K562 (cell line): ENCODE data around the gene KNTC1. TPM values are rescaled to one million over a fixed set of nuclear protein-coding genes. Genes with fewer than 3 reads are reported as not detected.

Source experiments
- CCNT2 ChIP-seq: IDR thresholded peaks from 2 replicates; pipeline ENCODE4 v1.6.1; 2011; ENCODE audit warnings: borderline replicate concordance, low read depth, mild to moderate bottlenecking, moderate library complexity, mixed read lengths, low read length; ENCODE audit not compliant: insufficient read length; ENCODE audit errors: extremely low read depth
- CHD2 ChIP-seq: IDR thresholded peaks from 2 replicates; pipeline ENCODE4 v1.6.1; 2011; ENCODE audit warnings: low read depth, low read length
- FOXA1 ChIP-seq: fragments of 450-650 bp; IDR thresholded peaks from 2 replicates; pipeline ENCODE4 v1.6.1; 2016; ENCODE audit warnings: mild to moderate bottlenecking, borderline replicate concordance
- GTF2E2 ChIP-seq: fragments of 200-800 bp; sonication (Bioruptor generic); IDR thresholded peaks from 2 replicates; pipeline ENCODE4 v1.6.1; 2016; ENCODE audit warnings: missing genetic modification characterization, missing compliant biosample characterization
- JUN ChIP-seq, 2 experiments: sonication (generic) in 1 of 2; formaldehyde crosslinking in 1 of 2; IDR thresholded peaks; 2 replicates each; pipeline versions ENCODE4 v1.6.1 to v1.8.0; 2012 to 2022; ENCODE audit warnings: borderline replicate concordance in 2 of 2, mild to moderate bottlenecking in 2 of 2, improper control_type of control experiment in 1 of 2, low read depth in 1 of 2, low read length in 1 of 2, missing genetic modification reagents in 1 of 2
- MAZ ChIP-seq, 2 experiments: fragments of 450-650 bp in 1 of 2; sonication (generic) in 1 of 2; formaldehyde crosslinking; IDR thresholded peaks in 1 of 2; conservative IDR thresholded peaks in 1 of 2; 2 replicates each; pipeline versions ENCODE4 v1.4.0 to v1.5.0; 2020; ENCODE audit warnings: mild to moderate bottlenecking in 1 of 2, missing genetic modification reagents in 1 of 2
- NBN ChIP-seq: fragments of 450-650 bp; IDR thresholded peaks from 2 replicates; pipeline ENCODE4 v1.6.1; 2016; ENCODE audit warnings: low read depth, mild to moderate bottlenecking
- NR1H2 ChIP-seq: sonication (generic); formaldehyde crosslinking; IDR thresholded peaks from 2 replicates; pipeline ENCODE4 v1.4.0; 2020; ENCODE audit warnings: mild to moderate bottlenecking, missing genetic modification reagents
- NRF1 ChIP-seq, 2 experiments: fragments of 450-650 bp; IDR thresholded peaks in 1 of 2; conservative IDR thresholded peaks in 1 of 2; 2 replicates each; pipeline ENCODE4 v1.6.1; 2014; ENCODE audit warnings: mild to moderate bottlenecking in 2 of 2
- PML ChIP-seq: IDR thresholded peaks from 2 replicates; pipeline ENCODE4 v1.6.1; 2012; ENCODE audit warnings: low read length, inconsistent platforms
- SIN3A ChIP-seq, 2 experiments: fragments of 150-350 bp in 1 of 2; IDR thresholded peaks; 2 replicates each; pipeline ENCODE4 v1.6.1; 2011 to 2016; ENCODE audit warnings: borderline replicate concordance in 2 of 2, low read depth in 2 of 2, low read length in 2 of 2, mild to moderate bottlenecking in 2 of 2, moderate library complexity in 2 of 2; ENCODE audit not compliant: control insufficient read depth in 1 of 2
- polyA plus RNA-seq, 8 experiments: library from polyadenylated mRNA; depleted of rRNA in 4 of 8; stranded (reverse) in 5 of 8; unstranded in 3 of 8; fragments of >200 nt; fragmentation: Nextera tagmentation in 2 of 8; fragmentation: Illumina TruSeq in 1 of 8; extraction: Ambion mirVana in 2 of 8; extraction: Trizol in 1 of 8; gene quantifications; 2 replicates each; pipeline versions ENCODE4 v1.2.1 to v1.2.3, GENCODE V29; 2011 to 2014; ENCODE audit warnings: inconsistent platforms in 1 of 8, missing spikeins in 1 of 8
- total RNA-seq, 7 experiments: library from RNA; depleted of rRNA in 6 of 7; stranded (reverse); fragments of >200 nt in 6 of 7; fragmentation: Illumina TruSeq in 2 of 7; extraction: Trizol in 2 of 7; gene quantifications; 2 replicates each; pipeline versions ENCODE4 v1.2.1 to v1.2.3, GENCODE V29; 2011 to 2021; ENCODE audit warnings: low replicate concordance in 1 of 7
- TF ChIP-seq, protein P1 (sequence below): sonication (generic); formaldehyde crosslinking; IDR thresholded peaks from 2 replicates; pipeline ENCODE4 v1.8.1; 2023; ENCODE audit warnings: mild to moderate bottlenecking, missing genetic modification reagents, moderate library complexity
- TF ChIP-seq, protein P2 (sequence below): sonication (generic); formaldehyde crosslinking; IDR thresholded peaks from 2 replicates; pipeline ENCODE4 v1.8.0; 2022; ENCODE audit warnings: mild to moderate bottlenecking, missing genetic modification reagents
- TF ChIP-seq, protein P3 (sequence below): sonication (generic); formaldehyde crosslinking; IDR thresholded peaks from 2 replicates; pipeline ENCODE4 v1.8.1; 2023; ENCODE audit warnings: missing genetic modification reagents, mild to moderate bottlenecking, borderline replicate concordance
- TF ChIP-seq, protein P4 (sequence below): fragments of 250-450 bp; sonication (Bioruptor Pico); IDR thresholded peaks from 2 replicates; pipeline ENCODE4 v1.4.0; 2020; ENCODE audit warnings: mild to moderate bottlenecking, moderate library complexity

The KNTC1 gene
- total and polyA plus RNA-seq, 9 of the 15 experiments (the other 6 are each of a cell fraction or from before 2014, with no cell fraction given), result 38.9 to 135 (median 99.6) TPM

DNA sequence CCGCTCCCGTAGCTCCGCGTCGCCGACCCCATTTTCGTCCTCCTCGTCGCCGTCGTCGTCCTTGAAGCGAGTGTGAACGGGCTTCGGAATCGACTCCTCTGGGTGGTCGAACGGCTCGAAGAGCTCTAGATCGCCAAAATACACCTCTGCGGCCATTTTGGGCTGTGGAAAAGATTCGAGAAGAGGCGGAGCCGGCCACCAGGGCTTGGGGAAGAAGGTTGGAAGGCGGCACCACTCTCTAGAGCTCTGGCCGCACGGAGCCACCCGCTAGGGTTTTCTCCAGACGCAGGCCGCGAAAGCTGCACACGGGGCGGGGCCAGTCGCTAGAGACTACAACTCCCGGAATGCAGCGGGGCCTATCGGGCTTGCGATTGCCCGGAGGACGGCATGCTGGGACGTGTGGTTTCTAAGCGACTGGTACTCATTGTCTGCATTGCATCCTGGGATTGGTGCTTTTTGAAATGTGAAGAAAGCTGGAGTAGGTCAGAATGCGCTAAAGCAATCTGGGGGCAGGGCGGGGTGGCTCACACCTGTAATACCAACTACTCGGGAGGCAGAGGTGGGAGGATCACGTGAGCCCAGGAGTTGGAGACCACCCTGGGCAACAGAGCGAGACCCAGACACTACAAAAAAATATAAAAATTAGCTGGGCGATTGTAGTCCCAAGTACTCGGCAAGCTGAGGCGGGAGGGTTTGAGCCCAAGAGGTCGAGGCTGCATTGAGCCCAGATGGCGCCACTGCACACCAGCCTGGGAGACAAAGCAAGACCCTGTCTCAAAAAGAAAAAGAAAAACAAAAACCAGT, 26.2 kb upstream of the KNTC1 start, which contains the start of gene ZCCHC8 (continued):
- TF ChIP-seq MAZ (CRISPR knock-in tag; conservative IDR thresholded peaks at IDR 0.05 in 1 of 2, IDR thresholded peaks at IDR 0.05 in 1 of 2), result peak; percentile 60 to 74
- TF ChIP-seq, protein P1, sequence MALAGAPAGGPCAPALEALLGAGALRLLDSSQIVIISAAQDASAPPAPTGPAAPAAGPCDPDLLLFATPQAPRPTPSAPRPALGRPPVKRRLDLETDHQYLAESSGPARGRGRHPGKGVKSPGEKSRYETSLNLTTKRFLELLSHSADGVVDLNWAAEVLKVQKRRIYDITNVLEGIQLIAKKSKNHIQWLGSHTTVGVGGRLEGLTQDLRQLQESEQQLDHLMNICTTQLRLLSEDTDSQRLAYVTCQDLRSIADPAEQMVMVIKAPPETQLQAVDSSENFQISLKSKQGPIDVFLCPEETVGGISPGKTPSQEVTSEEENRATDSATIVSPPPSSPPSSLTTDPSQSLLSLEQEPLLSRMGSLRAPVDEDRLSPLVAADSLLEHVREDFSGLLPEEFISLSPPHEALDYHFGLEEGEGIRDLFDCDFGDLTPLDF, result peak; percentile 74; the same call in 1 of the 2 replicates
- TF ChIP-seq, protein P2, sequence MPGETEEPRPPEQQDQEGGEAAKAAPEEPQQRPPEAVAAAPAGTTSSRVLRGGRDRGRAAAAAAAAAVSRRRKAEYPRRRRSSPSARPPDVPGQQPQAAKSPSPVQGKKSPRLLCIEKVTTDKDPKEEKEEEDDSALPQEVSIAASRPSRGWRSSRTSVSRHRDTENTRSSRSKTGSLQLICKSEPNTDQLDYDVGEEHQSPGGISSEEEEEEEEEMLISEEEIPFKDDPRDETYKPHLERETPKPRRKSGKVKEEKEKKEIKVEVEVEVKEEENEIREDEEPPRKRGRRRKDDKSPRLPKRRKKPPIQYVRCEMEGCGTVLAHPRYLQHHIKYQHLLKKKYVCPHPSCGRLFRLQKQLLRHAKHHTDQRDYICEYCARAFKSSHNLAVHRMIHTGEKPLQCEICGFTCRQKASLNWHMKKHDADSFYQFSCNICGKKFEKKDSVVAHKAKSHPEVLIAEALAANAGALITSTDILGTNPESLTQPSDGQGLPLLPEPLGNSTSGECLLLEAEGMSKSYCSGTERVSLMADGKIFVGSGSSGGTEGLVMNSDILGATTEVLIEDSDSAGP (CRISPR knock-in tag), result no peak
- peak; percentile 79; the same call in 1 of the 2 replicates for TF ChIP-seq GTF2E2 (tag)
- no peak for TF ChIP-seq CHD2
- 0 out of 2 replicates have a peak, but pooled peaks have one; percentile 80 for TF ChIP-seq NR1H2
- TF ChIP-seq, protein P3, sequence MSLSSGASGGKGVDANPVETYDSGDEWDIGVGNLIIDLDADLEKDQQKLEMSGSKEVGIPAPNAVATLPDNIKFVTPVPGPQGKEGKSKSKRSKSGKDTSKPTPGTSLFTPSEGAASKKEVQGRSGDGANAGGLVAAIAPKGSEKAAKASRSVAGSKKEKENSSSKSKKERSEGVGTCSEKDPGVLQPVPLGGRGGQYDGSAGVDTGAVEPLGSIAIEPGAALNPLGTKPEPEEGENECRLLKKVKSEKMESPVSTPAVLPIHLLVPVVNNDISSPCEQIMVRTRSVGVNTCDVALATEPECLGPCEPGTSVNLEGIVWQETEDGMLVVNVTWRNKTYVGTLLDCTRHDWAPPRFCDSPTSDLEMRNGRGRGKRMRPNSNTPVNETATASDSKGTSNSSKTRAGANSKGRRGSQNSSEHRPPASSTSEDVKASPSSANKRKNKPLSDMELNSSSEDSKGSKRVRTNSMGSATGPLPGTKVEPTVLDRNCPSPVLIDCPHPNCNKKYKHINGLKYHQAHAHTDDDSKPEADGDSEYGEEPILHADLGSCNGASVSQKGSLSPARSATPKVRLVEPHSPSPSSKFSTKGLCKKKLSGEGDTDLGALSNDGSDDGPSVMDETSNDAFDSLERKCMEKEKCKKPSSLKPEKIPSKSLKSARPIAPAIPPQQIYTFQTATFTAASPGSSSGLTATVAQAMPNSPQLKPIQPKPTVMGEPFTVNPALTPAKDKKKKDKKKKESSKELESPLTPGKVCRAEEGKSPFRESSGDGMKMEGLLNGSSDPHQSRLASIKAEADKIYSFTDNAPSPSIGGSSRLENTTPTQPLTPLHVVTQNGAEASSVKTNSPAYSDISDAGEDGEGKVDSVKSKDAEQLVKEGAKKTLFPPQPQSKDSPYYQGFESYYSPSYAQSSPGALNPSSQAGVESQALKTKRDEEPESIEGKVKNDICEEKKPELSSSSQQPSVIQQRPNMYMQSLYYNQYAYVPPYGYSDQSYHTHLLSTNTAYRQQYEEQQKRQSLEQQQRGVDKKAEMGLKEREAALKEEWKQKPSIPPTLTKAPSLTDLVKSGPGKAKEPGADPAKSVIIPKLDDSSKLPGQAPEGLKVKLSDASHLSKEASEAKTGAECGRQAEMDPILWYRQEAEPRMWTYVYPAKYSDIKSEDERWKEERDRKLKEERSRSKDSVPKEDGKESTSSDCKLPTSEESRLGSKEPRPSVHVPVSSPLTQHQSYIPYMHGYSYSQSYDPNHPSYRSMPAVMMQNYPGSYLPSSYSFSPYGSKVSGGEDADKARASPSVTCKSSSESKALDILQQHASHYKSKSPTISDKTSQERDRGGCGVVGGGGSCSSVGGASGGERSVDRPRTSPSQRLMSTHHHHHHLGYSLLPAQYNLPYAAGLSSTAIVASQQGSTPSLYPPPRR (CRISPR knock-in tag), result 0 out of 2 replicates have a peak, but pooled peaks have one; percentile 66
- peak; percentile 77; the same call in 1 of the 2 replicates for TF ChIP-seq PML
- TF ChIP-seq, protein P4, sequence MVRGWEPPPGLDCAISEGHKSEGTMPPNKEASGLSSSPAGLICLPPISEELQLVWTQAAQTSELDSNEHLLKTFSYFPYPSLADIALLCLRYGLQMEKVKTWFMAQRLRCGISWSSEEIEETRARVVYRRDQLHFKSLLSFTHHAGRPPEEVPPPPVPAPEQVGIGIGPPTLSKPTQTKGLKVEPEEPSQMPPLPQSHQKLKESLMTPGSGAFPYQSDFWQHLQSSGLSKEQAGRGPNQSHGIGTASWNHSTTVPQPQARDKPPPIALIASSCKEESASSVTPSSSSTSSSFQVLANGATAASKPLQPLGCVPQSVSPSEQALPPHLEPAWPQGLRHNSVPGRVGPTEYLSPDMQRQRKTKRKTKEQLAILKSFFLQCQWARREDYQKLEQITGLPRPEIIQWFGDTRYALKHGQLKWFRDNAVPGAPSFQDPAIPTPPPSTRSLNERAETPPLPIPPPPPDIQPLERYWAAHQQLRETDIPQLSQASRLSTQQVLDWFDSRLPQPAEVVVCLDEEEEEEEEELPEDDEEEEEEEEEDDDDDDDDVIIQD (CRISPR knock-in tag), result no peak
- peak in 1 of 2 experiments; percentile 75; a peak in 3 of 4 replicates for TF ChIP-seq SIN3A (IDR thresholded peaks at IDR 0.05; ENCODE audit: borderline replicate concordance in 2 of 2, control insufficient read depth in 1 of 2, low read depth in 2 of 2, low read length in 2 of 2)
- TF ChIP-seq FOXA1, result no peak
- TF ChIP-seq CCNT2, result peak; percentile 61
- peak; percentile 38; the same call in 1 of the 2 replicates for TF ChIP-seq NBN
- peak; percentile 79 to 83 for TF ChIP-seq NRF1 (conservative IDR thresholded peaks at IDR 0.05 in 1 of 2, IDR thresholded peaks at IDR 0.05 in 1 of 2)
- TF ChIP-seq JUN (IDR thresholded peaks at IDR 0.05; ENCODE audit: borderline replicate concordance, low read depth, low read length), result peak; percentile 53; the same call in 1 of the 2 replicates
- no peak; the same call in 1 of the 2 replicates for TF ChIP-seq JUN (CRISPR knock-in tag; IDR thresholded peaks at IDR 0.05; ENCODE audit: borderline replicate concordance)
